ENCODE measurements around the gene EFHC2. TPM values are rescaled to one million over a fixed set of nuclear protein-coding genes. Genes with fewer than 3 reads are reported as not detected.

The EFHC2 gene
- total RNA-seq, 1 donor from 2014 or later: not detected

DNA sequence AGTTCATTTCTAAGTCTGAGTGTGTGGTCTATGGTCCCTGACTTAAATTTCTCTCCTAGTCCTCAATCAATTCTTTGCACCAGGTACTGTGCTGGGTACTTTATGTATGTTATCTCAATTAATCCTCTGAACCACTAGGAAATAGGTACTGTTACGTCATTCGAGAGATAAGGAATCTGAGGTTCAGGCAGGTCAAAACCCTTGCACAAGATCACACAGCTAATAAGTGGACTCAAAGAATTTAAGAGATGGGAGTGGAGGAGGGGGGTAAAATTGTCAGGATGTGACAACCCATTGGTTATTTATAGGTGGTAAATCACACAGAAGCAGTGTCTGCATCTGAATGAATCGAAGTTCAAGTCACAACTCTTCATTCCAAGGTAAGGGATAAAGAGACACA lies 169.4 kb downstream of the EFHC2 start:
- no peak overlapping the region for H3K27ac Mint-ChIP-seq (ENCODE audit: unreplicated experiment)
- H3K27me3 Mint-ChIP-seq (ENCODE audit: low read depth, unreplicated experiment): no peaks in the 10 kb centered on the region
- TF ChIP-seq CTCF (IDR thresholded peaks at IDR 0.05; ENCODE audit: insufficient read depth, low read depth, low read length) (no peak), EZH2 (IDR thresholded peaks at IDR 0.05; ENCODE audit: insufficient read depth, low read length) (no peak)
- no peak overlapping the region for H2AFZ ChIP-seq (ENCODE audit: low read depth, low read length)
- H3K4me2 ChIP-seq (ENCODE audit: low read length): no peak overlapping the region
- H3K4me1 Mint-ChIP-seq (ENCODE audit: low read depth, unreplicated experiment): no peaks in the 10 kb centered on the region
- H3K36me3 ChIP-seq (ENCODE audit: insufficient read depth, low read length): no peaks in the 10 kb centered on the region
- no peaks in the 10 kb centered on the region for H3K9me3 Mint-ChIP-seq (ENCODE audit: unreplicated experiment)
- no peaks in the 10 kb centered on the region for H3K36me3 Mint-ChIP-seq (ENCODE audit: low read depth, unreplicated experiment)
- H3K9me3 ChIP-seq (ENCODE audit: insufficient read depth, low read depth, low read length): no peaks in the 10 kb centered on the region
- FAIRE-seq (no peak), DNase-seq (ENCODE audit: low read depth) (no peak)
- H3K4me1 ChIP-seq (ENCODE audit: insufficient read depth, low read length): no peaks in the 10 kb centered on the region
- H3K79me2 ChIP-seq (ENCODE audit: insufficient read depth, low read length): no peaks in the 10 kb centered on the region
- H3K4me3 Mint-ChIP-seq (ENCODE audit: unreplicated experiment): no peak overlapping the region
- no peaks in the 10 kb centered on the region for H3K27me3 ChIP-seq (ENCODE audit: insufficient read depth, low read length)
- H3K27ac ChIP-seq (ENCODE audit: low read depth, low read length): no peak overlapping the region
- no peak overlapping the region for H3K4me3 ChIP-seq (ENCODE audit: insufficient read depth, low read depth, low read length)
- no peak overlapping the region for H3K9ac ChIP-seq (ENCODE audit: low read length)
- no peaks in the 10 kb centered on the region for H4K20me1 ChIP-seq (ENCODE audit: insufficient read depth, low read length)

- Histone ChIP-seq H2AFZ (ENCODE audit: low read depth, low read length) (no peak overlapping the region), H3K4me1 (ENCODE audit: insufficient read depth, low read length) (no peaks in the 10 kb centered on the region), H3K9ac (ENCODE audit: low read length) (no peak overlapping the region), H3K4me2 (ENCODE audit: low read length) (no peak overlapping the region), H3K9me3 (ENCODE audit: insufficient read depth, low read depth, low read length) (no peaks in the 10 kb centered on the region), H3K4me3 (ENCODE audit: insufficient read depth, low read depth, low read length) (no peak overlapping the region), H3K36me3 (ENCODE audit: insufficient read depth, low read length) (no peaks in the 10 kb centered on the region), H3K27me3 (ENCODE audit: insufficient read depth, low read length) (no peaks in the 10 kb centered on the region), H4K20me1 (ENCODE audit: insufficient read depth, low read length) (no peaks in the 10 kb centered on the region), H3K27ac (ENCODE audit: low read depth, low read length) (no peak overlapping the region), H3K79me2 (ENCODE audit: insufficient read depth, low read length) (no peaks in the 10 kb centered on the region)
- no peak overlapping the region for H3K27ac Mint-ChIP-seq (ENCODE audit: unreplicated experiment)
- TF ChIP-seq CTCF (IDR thresholded peaks at IDR 0.05; ENCODE audit: insufficient read depth, low read depth, low read length) (no peak), EZH2 (IDR thresholded peaks at IDR 0.05; ENCODE audit: insufficient read depth, low read length) (no peak)
- no peak overlapping the region for H3K4me3 Mint-ChIP-seq (ENCODE audit: unreplicated experiment)
- H3K27me3 Mint-ChIP-seq (ENCODE audit: low read depth, unreplicated experiment): no peaks in the 10 kb centered on the region
- no peaks in the 10 kb centered on the region for H3K36me3 Mint-ChIP-seq (ENCODE audit: low read depth, unreplicated experiment)
- no peaks in the 10 kb centered on the region for H3K9me3 Mint-ChIP-seq (ENCODE audit: unreplicated experiment)
- no peaks in the 10 kb centered on the region for H3K4me1 Mint-ChIP-seq (ENCODE audit: low read depth, unreplicated experiment)
- FAIRE-seq (no peak), DNase-seq (ENCODE audit: low read depth) (no peak)
These were observed 170.3 kb downstream of the EFHC2 start for GRCh38 chrX:44173219-44173618.

DNA sequence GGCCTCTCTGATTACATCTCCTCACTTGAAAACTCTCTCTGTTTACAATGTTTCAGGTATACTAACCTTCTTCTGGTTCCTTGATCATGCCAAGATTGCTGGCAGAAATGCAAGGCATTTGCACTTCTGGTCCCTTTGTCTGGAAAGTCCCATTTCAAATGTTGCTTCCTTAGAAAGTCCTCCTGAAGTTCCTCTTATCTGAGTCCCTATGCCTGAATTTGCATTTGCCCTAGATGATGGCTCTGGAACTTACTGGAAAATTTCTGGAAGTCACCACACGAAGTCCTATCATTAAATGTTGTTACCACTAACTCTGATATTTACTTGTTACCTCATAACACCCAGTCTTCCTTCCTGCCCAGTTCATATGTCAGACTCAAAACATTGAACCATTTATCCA lies 176.4 kb downstream of the EFHC2 start:
- Histone ChIP-seq H3K27me3 (ENCODE audit: insufficient read depth, low read length) (no peaks in the 10 kb centered on the region), H3K9me3 (ENCODE audit: insufficient read depth, low read depth, low read length) (no peaks in the 10 kb centered on the region), H3K27ac (ENCODE audit: low read depth, low read length) (no peak overlapping the region), H3K36me3 (ENCODE audit: insufficient read depth, low read length) (no peaks in the 10 kb centered on the region), H3K79me2 (ENCODE audit: insufficient read depth, low read length) (no peaks in the 10 kb centered on the region), H4K20me1 (ENCODE audit: insufficient read depth, low read length) (no peaks in the 10 kb centered on the region), H2AFZ (ENCODE audit: low read depth, low read length) (no peak overlapping the region), H3K4me3 (ENCODE audit: insufficient read depth, low read depth, low read length) (no peak overlapping the region), H3K4me2 (ENCODE audit: low read length) (no peak overlapping the region), H3K9ac (ENCODE audit: low read length) (no peak overlapping the region), H3K4me1 (ENCODE audit: insufficient read depth, low read length) (no peaks in the 10 kb centered on the region)
- H3K27me3 Mint-ChIP-seq (ENCODE audit: low read depth, unreplicated experiment): no peaks in the 10 kb centered on the region
- FAIRE-seq: peak; percentile 20
- TF ChIP-seq EZH2 (IDR thresholded peaks at IDR 0.05; ENCODE audit: insufficient read depth, low read length) (no peak), CTCF (IDR thresholded peaks at IDR 0.05; ENCODE audit: insufficient read depth, low read depth, low read length) (no peak)
- H3K27ac Mint-ChIP-seq (ENCODE audit: unreplicated experiment): no peak overlapping the region
- H3K4me1 Mint-ChIP-seq (ENCODE audit: low read depth, unreplicated experiment): no peaks in the 10 kb centered on the region
- no peak overlapping the region for H3K4me3 Mint-ChIP-seq (ENCODE audit: unreplicated experiment)
- H3K36me3 Mint-ChIP-seq (ENCODE audit: low read depth, unreplicated experiment): no peaks in the 10 kb centered on the region
- no peak for DNase-seq (ENCODE audit: low read depth)
- H3K9me3 Mint-ChIP-seq (ENCODE audit: unreplicated experiment): peaks cover 1% of the 10 kb centered on the region

Measured in astrocyte (in vitro differentiated cells and primary cell).